IMR-90 (cell line): ENCODE data around the gene UBE2O. TPM values are rescaled to one million over a fixed set of nuclear protein-coding genes. Genes with fewer than 3 reads are reported as not detected.

Source experiments
- ATAC-seq: fragments of 200-7000 bp; cut with Tn5 transposase; 2 replicates; pipeline ENCODE4 v1.9.1; 2020; ENCODE audit warnings: low read depth, mild to moderate bottlenecking, moderate library complexity
- BruUV-seq: library from RNA; stranded (reverse); fragments of 400-500 nt; replicated peaks from 2 replicates; lab custom pipeline; 2021; lab: Mats Ljungman, UMichigan
- CTCF ChIA-PET: fragments of 300-600 bp; formaldehyde crosslinking; extraction: SDS; loops from one replicate; lab custom pipeline; 2021; ENCODE audit warnings: antibody characterized with exemption; lab: Yijun Ruan, JAX
- POLR2A ChIA-PET: fragments of 300-600 bp; sonication (Branson Sonifier 250); formaldehyde crosslinking; loops from one replicate; lab custom pipeline; 2022; ENCODE audit warnings: antibody characterized with exemption; ENCODE audit not compliant: unreplicated experiment; lab: Charles Lee
- DNase-seq: peaks from one replicate; pipeline ENCODE4 v3.0.0; 2013
- H2AFZ ChIP-seq: replicated peaks from 2 replicates; pipeline ENCODE3; 2013; ENCODE audit warnings: low read length, mild to moderate bottlenecking; ENCODE audit not compliant: poor library complexity
- H2AK5ac ChIP-seq: 2 replicates; pipeline ENCODE4 v1.6.1; 2013; ENCODE audit warnings: low read depth, low read length, inconsistent platforms
- H2AK9ac ChIP-seq: replicated peaks from 2 replicates; pipeline ENCODE3; 2013; ENCODE audit warnings: mild to moderate bottlenecking, low read depth, low read length, moderate library complexity; ENCODE audit not compliant: poor library complexity
- H2BK120ac ChIP-seq: 2 replicates; pipeline ENCODE4 v1.6.1; 2013; ENCODE audit warnings: low read depth, low read length, inconsistent platforms
- H2BK15ac ChIP-seq: 3 replicates; pipeline ENCODE4 v1.6.1; 2013; ENCODE audit warnings: low read depth, low read length, inconsistent platforms
- H2BK20ac ChIP-seq: 2 replicates; pipeline ENCODE4 v1.6.1; 2013; ENCODE audit warnings: low read depth, mild to moderate bottlenecking, inconsistent platforms, low read length, moderate library complexity
- H2BK5ac ChIP-seq: 2 replicates; pipeline ENCODE4 v1.6.1; 2013; ENCODE audit warnings: mild to moderate bottlenecking, low read depth, low read length, inconsistent platforms; ENCODE audit not compliant: poor library complexity, severe bottlenecking
- H3K14ac ChIP-seq: replicated peaks from 2 replicates; pipeline ENCODE4 v1.6.1; 2013; ENCODE audit warnings: low read depth, low read length, inconsistent platforms
- H3K18ac ChIP-seq: 2 replicates; pipeline ENCODE4 v1.6.1; 2013; ENCODE audit warnings: low read depth, low read length, control low read depth
- H3K23ac ChIP-seq: 2 replicates; pipeline ENCODE4 v1.6.1; 2013; ENCODE audit warnings: low read depth, low read length, inconsistent platforms
- H3K27ac ChIP-seq: 2 replicates; pipeline ENCODE4 v1.5.1; 2013; ENCODE audit warnings: mild to moderate bottlenecking, control low read depth, low read length; ENCODE audit not compliant: insufficient read depth
- H3K27me3 ChIP-seq: 2 replicates; pipeline ENCODE4 v1.6.1; 2013; ENCODE audit warnings: low read length; ENCODE audit not compliant: control insufficient read depth, insufficient read depth
- H3K36me3 ChIP-seq: 2 replicates; pipeline ENCODE4 v1.6.1; 2013; ENCODE audit warnings: low read length, mixed read lengths; ENCODE audit not compliant: control insufficient read depth, insufficient read depth
- H3K4ac ChIP-seq: 2 replicates; pipeline ENCODE4 v1.6.1; 2013; ENCODE audit warnings: low read depth, low read length, inconsistent platforms
- H3K4me1 ChIP-seq: 2 replicates; pipeline ENCODE4 v1.6.1; 2013; ENCODE audit warnings: low read length, mixed read lengths; ENCODE audit not compliant: control insufficient read depth, insufficient read depth
- H3K4me2 ChIP-seq: 2 replicates; pipeline ENCODE4 v1.6.1; 2013; ENCODE audit warnings: low read depth, mild to moderate bottlenecking, control low read depth, low read length, moderate library complexity
- H3K4me3 ChIP-seq: 2 replicates; pipeline ENCODE4 v1.5.1; 2013; ENCODE audit warnings: low read depth, mild to moderate bottlenecking, control low read depth, low read length, moderate library complexity; ENCODE audit not compliant: insufficient read depth
- H3K56ac ChIP-seq: 2 replicates; pipeline ENCODE4 v1.6.1; 2013; ENCODE audit warnings: low read length, inconsistent platforms; ENCODE audit not compliant: insufficient read depth; ENCODE audit errors: extremely low read depth
- H3K79me1 ChIP-seq, 2 experiments: 2 replicates each; pipeline ENCODE4 v1.6.1; 2013; ENCODE audit warnings: low read length in 2 of 2, inconsistent platforms in 1 of 2, low read depth in 1 of 2
- H3K9ac ChIP-seq: 2 replicates; pipeline ENCODE4 v1.6.1; 2013; ENCODE audit warnings: low read depth, low read length, control low read depth
- H3K9me1 ChIP-seq: 2 replicates; pipeline ENCODE4 v1.6.1; 2013; ENCODE audit warnings: low read length, inconsistent platforms; ENCODE audit not compliant: insufficient read depth
- H3K9me3 ChIP-seq: 2 replicates; pipeline ENCODE4 v1.6.1; 2013; ENCODE audit warnings: low read length; ENCODE audit not compliant: control insufficient read depth, insufficient read depth
- H4K20me1 ChIP-seq: 2 replicates; pipeline ENCODE4 v1.6.1; 2013; ENCODE audit warnings: low read length, inconsistent platforms; ENCODE audit not compliant: insufficient read depth
- H4K5ac ChIP-seq: 2 replicates; pipeline ENCODE4 v1.6.1; 2013; ENCODE audit warnings: mild to moderate bottlenecking, low read depth, low read length, control low read depth
- H4K8ac ChIP-seq, 2 experiments: 2 replicates each; pipeline ENCODE4 v1.6.1; 2013; ENCODE audit warnings: low read depth in 2 of 2, low read length in 2 of 2, control low read depth in 1 of 2, inconsistent platforms in 1 of 2
- H4K91ac ChIP-seq: 2 replicates; pipeline ENCODE4 v1.6.1; 2013; ENCODE audit warnings: low read depth, low read length, inconsistent platforms; ENCODE audit not compliant: insufficient read depth
- BHLHE40 ChIP-seq: fragments of 150-350 bp; IDR thresholded peaks from 2 replicates; pipeline ENCODE4 v1.6.1; 2016; ENCODE audit warnings: mild to moderate bottlenecking, low read depth, low read length
- CEBPB ChIP-seq: IDR thresholded peaks from 2 replicates; pipeline ENCODE4 v1.6.1; 2012; ENCODE audit warnings: low read depth, low read length, improper control_type of control experiment
- NFE2L2 ChIP-seq: fragments of 150-350 bp; IDR thresholded peaks from 2 replicates; pipeline ENCODE4 v1.6.1; 2016; ENCODE audit warnings: low read depth, mild to moderate bottlenecking, low read length
- RAD21 ChIP-seq: IDR thresholded peaks from 2 replicates; pipeline ENCODE4 v1.6.1; 2012; ENCODE audit warnings: low read length, improper control_type of control experiment
- WGBS, 2 experiments: methylation state at CpG; one replicate each; pipeline versions ENCODE4 v1.1.5 to v1.1.7; 2013; ENCODE audit warnings: missing lambda C conversion rate in 2 of 2; ENCODE audit not compliant: insufficient read length in 1 of 2; ENCODE audit errors: extremely low coverage in 2 of 2; 5-methylcytosine and 5-hydroxymethylcytosine counted together
- dilution Hi-C: fragments of 300-500 bp; cut with HindIII; formaldehyde crosslinking; loops from one replicate; pipeline ENCODE4 v1.14.3; 2018; ENCODE audit warnings: low sequenced_read_pairs; ENCODE audit not compliant: unreplicated experiment
- in situ Hi-C: fragments of 300-500 bp; cut with MboI; formaldehyde crosslinking; loops from 3 replicates; pipeline ENCODE4 v1.14.3; 2019; ENCODE audit warnings: low sequenced_read_pairs, inconsistent platforms, mixed read lengths
- intact Hi-C: fragments of 100-400 bp; cut with micrococcal nuclease; formaldehyde crosslinking; loops from 2 replicates; pipeline ENCODE4 v1.10.0; 2022
- polyA plus RNA-seq, 3 experiments: library from polyadenylated mRNA; depleted of rRNA; stranded (reverse); fragments of >200 nt; gene quantifications; 2 replicates each; pipeline ENCODE4 v1.2.3, GENCODE V29; 2012; ENCODE audit warnings: low replicate concordance in 1 of 3
- total RNA-seq: library from RNA; depleted of rRNA; stranded (reverse); fragments of >200 nt; gene quantifications from 2 replicates; pipeline ENCODE4 v1.2.3, GENCODE V29; 2012
- TF ChIP-seq, protein P1 (sequence below): fragments of 150-350 bp; IDR thresholded peaks from 2 replicates; pipeline ENCODE4 v1.6.1; 2016; ENCODE audit warnings: low read depth, mild to moderate bottlenecking, low read length, moderate library complexity, borderline replicate concordance

The UBE2O gene
- total and polyA plus RNA-seq, 2 of the 4 experiments (the other 2 are of a cell fraction), result 17.6 TPM

DNA sequence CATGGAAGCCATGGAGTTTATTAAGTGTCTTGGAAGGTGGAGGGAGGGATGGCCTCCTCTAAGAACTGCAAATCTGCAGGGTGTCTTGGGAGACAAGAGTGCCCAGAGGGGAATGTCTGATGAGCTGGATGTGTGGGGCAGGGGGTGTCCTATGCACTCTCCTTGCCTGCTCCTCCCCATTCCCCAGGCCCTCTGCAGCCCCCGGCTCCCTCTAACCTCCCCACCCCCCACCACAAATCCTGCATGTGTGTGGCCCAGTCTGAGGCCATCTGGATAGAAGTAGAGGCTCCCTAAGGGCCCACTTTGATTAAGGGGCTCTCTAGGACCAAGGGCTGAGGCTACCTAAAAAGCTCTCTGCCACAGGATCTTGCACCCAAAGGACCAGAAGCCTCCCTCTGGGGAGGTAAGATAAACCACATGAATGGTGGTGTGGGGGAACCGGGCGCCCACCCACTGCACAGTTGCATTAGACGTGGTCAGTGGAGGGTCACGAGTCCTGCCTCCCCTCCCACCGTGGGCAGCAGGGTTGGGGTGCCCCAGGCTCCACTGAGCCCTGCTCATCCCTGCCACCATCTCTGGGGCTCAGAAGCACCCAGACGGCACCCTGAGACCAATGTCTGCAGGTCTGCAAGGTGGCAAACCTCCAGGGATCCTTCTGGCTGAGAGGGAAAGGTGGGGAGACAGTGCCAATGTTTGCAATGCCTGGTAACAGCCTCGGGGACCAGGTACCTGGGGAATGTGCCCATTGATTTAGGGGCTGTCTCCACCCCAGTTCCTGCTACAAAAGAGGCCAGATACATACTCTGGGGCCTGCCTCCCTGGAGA is 15.1 kb upstream of the UBE2O start (continued):
- TF ChIP-seq CEBPB, result no peak

- no peak within 1 kb of the TSS for H3K4ac ChIP-seq
- H3K9ac ChIP-seq, result no peak within 1 kb of the TSS
- H3K9me1 ChIP-seq, result no peaks in the 10 kb centered on the region
- no peak within 1 kb of the TSS for H3K4me3 ChIP-seq
- no peaks in the 10 kb centered on the region for H4K20me1 ChIP-seq
- no peak within 1 kb of the TSS for H3K56ac ChIP-seq
- H4K91ac ChIP-seq, result no peak within 1 kb of the TSS
- H3K4me1 ChIP-seq, result peaks cover 3% of the 10 kb centered on the region; the same call in 1 of the 2 replicates
- H2AFZ ChIP-seq, result peak within 1 kb of the TSS; percentile 9
- DNase-seq (no peak), ATAC-seq (no peak)
- ChIA-PET POLR2A (no interaction called here), CTCF (no interaction called here)
- H3K14ac ChIP-seq, result no peak within 1 kb of the TSS; the same call in 1 of the 2 replicates
- no peak within 1 kb of the TSS for H2BK120ac ChIP-seq
- in situ Hi-C loops, result loop anchor here (5.0 kb wide), 1 partner anchor 40 kb away; no protein-coding TSS in a partner anchor
- 80% methylated on average over 3 of the region's 11 CpGs; no CpG with 5 or more reads in 1 of the 2 experiments for WGBS, 2 experiments
- no peak within 1 kb of the TSS for H2AK5ac ChIP-seq
- dilution Hi-C loops, result no loop called here
- H2BK15ac ChIP-seq, result no peak within 1 kb of the TSS
- H4K5ac ChIP-seq, result no peak within 1 kb of the TSS
- TF ChIP-seq, protein P1, sequence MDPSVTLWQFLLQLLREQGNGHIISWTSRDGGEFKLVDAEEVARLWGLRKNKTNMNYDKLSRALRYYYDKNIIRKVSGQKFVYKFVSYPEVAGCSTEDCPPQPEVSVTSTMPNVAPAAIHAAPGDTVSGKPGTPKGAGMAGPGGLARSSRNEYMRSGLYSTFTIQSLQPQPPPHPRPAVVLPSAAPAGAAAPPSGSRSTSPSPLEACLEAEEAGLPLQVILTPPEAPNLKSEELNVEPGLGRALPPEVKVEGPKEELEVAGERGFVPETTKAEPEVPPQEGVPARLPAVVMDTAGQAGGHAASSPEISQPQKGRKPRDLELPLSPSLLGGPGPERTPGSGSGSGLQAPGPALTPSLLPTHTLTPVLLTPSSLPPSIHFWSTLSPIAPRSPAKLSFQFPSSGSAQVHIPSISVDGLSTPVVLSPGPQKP, result no peak
- TF ChIP-seq NFE2L2, result no peak
- no peak for TF ChIP-seq BHLHE40
- TF ChIP-seq RAD21, result no peak
- H2AK9ac ChIP-seq, result peak within 1 kb of the TSS; percentile 19
- BruUV-seq, result no TSS peak
- no peak within 1 kb of the TSS for H2BK20ac ChIP-seq
- H3K79me1 ChIP-seq, result no peaks in the 10 kb centered on the region
- H3K36me3 ChIP-seq, result no peaks in the 10 kb centered on the region; the same call in 1 of the 2 replicates
- H3K18ac ChIP-seq, result no peak within 1 kb of the TSS
- intact Hi-C loops, result no loop called here
- no peak within 1 kb of the TSS for H2BK5ac ChIP-seq
- H3K9me3 ChIP-seq, result no peaks in the 10 kb centered on the region
- H3K23ac ChIP-seq, result no peak within 1 kb of the TSS
- H3K27ac ChIP-seq, result no peak within 1 kb of the TSS
- H3K27me3 ChIP-seq, result 0 out of 2 replicates have a peak, but pooled peaks cover 5% of the 10 kb centered on the region
- no peak within 1 kb of the TSS for H4K8ac ChIP-seq
- H3K4me2 ChIP-seq, result no peak within 1 kb of the TSS
Measured at GRCh38 chr17:76467366-76467765, 14.4 kb upstream of the UBE2O start, which contains the start of gene AANAT. Gene AANAT, plus strand, starts transcription at chr17:76467603. Its CDS starts 1,144 bp downstream, at chr17:76468747.
